AG04450 (cell line): ENCODE measurements around the gene PADI3. TPM values are rescaled to one million over a fixed set of nuclear protein-coding genes. Genes with fewer than 3 reads are reported as not detected.
A peak's percentile ranks its signal among the peaks of the same experiment; 100 is the strongest.

ENCODE experiments used
- CTCF ChIA-PET: fragments of 300-600, 350-600 bp; formaldehyde crosslinking; extraction: SDS; loops from one replicate; lab custom pipeline; 2022; ENCODE audit warnings: antibody characterized with exemption, inconsistent platforms; lab: Charles Lee
- POLR2A ChIA-PET: fragments of 350-600 bp; formaldehyde crosslinking; extraction: SDS; loops from one replicate; lab custom pipeline; 2021; ENCODE audit warnings: antibody characterized with exemption, inconsistent platforms; lab: Yijun Ruan, JAX
- DNase-seq: peaks from one replicate; pipeline ENCODE4 v3.0.0-alpha.2; 2011; ENCODE audit warnings: low read depth, low spot score
- H3K27ac ChIP-seq: one replicate; pipeline ENCODE4 v1.5.1; 2012; ENCODE audit warnings: low read depth, low read length, control low read depth
- H3K27me3 ChIP-seq: one replicate; pipeline ENCODE4 v1.6.0; 2012; ENCODE audit warnings: low read length; ENCODE audit not compliant: control insufficient read depth, insufficient read depth
- H3K4me3 ChIP-seq: 2 replicates; pipeline ENCODE4 v1.5.1; 2011; ENCODE audit warnings: mild to moderate bottlenecking, low read depth, low read length, control low read depth
- H3K9me3 ChIP-seq: 2 replicates; pipeline ENCODE4 v1.5.1; 2012; ENCODE audit warnings: low read length; ENCODE audit not compliant: control insufficient read depth, insufficient read depth
- CTCF ChIP-seq: IDR thresholded peaks from 2 replicates; pipeline ENCODE4 v1.5.1; 2011; ENCODE audit warnings: low read depth, low read length, control low read depth, inconsistent platforms
- polyA plus RNA-seq: library from polyadenylated mRNA; depleted of rRNA; stranded (reverse); fragments of >200 nt; gene quantifications from 2 replicates; pipeline ENCODE4 v1.2.3, GENCODE V29; 2011

The PADI3 gene
- polyA plus RNA-seq, 1 experiment = 0.05 TPM

- Histone ChIP-seq H3K9me3 (no peaks in the 10 kb centered on the region; the same call in 1 of the 2 replicates), H3K27ac (no peak overlapping the region), H3K27me3 (peaks cover 5% of the 10 kb centered on the region), H3K4me3 (no peak overlapping the region)
- ChIA-PET POLR2A (no interaction called here), CTCF (interaction anchor here (1.6 to 2.2 kb wide), 2 partner anchors 14 to 125 kb away, joined by 5 to 8 read pairs; no protein-coding TSS in a partner anchor)
- TF ChIP-seq CTCF = no peak
- DNase-seq = no peak
Measured at GRCh38 chr1:17251246-17251645, 2.3 kb downstream of the PADI3 start.

- H3K27me3 ChIP-seq = peaks cover 5% of the 10 kb centered on the region
- CTCF ChIA-PET = interaction anchor here (1.4 kb wide), 1 partner anchor 126 kb away, joined by 4 read pairs; no protein-coding TSS in a partner anchor
- no peaks in the 10 kb centered on the region; the same call in 1 of the 2 replicates for H3K9me3 ChIP-seq
- H3K27ac ChIP-seq = no peak overlapping the region
- no peak overlapping the region for H3K4me3 ChIP-seq
- no peak for DNase-seq
- POLR2A ChIA-PET = interaction anchor here (0.8 kb wide), 1 partner anchor 24 kb away, joined by 3 read pairs; no protein-coding TSS in a partner anchor
- no peak for TF ChIP-seq CTCF
Measured at GRCh38 chr1:17251701-17252376, 2.9 kb downstream of the PADI3 start.

- POLR2A ChIA-PET = no interaction called here
- CTCF ChIA-PET = interaction anchor here (0.6 to 1.0 kb wide), 2 partner anchors 18 to 1282 kb away, joined by 3 to 4 read pairs; no protein-coding TSS in a partner anchor
- no peak for DNase-seq
Measured at GRCh38 chr1:17255336-17255735, 6.4 kb downstream of the PADI3 start.

GRCh38 chr1:17258116-17258757 lies 9.3 kb downstream of the PADI3 start:
- H3K27me3 ChIP-seq = peaks cover 11% of the 10 kb centered on the region
- DNase-seq = no peak
- ChIA-PET CTCF (interaction anchor here (0.6 to 3.3 kb wide), 5 partner anchors 17 to 136 kb away, joined by 3 to 13 read pairs (median 5); no protein-coding TSS in a partner anchor), POLR2A (no interaction called here)
- no peaks in the 10 kb centered on the region for H3K9me3 ChIP-seq
- no peak for TF ChIP-seq CTCF
- no peak overlapping the region for H3K4me3 ChIP-seq
- H3K27ac ChIP-seq = peak overlapping the region; percentile 31

More at GRCh38 chr1:17255336-17255735, 6.4 kb downstream of the PADI3 start:
- Histone ChIP-seq H3K9me3 (no peaks in the 10 kb centered on the region; the same call in 1 of the 2 replicates), H3K27ac (no peak overlapping the region), H3K4me3 (no peak overlapping the region), H3K27me3 (peaks cover 5% of the 10 kb centered on the region)
- TF ChIP-seq CTCF = no peak
